Osteoblast (primary cell): ENCODE data around the gene VPS18. TPM values are rescaled to one million over a fixed set of nuclear protein-coding genes. Genes with fewer than 3 reads are reported as not detected.
A peak's percentile ranks its signal among the peaks of the same experiment; 100 is the strongest.

Experiments
- DNase-seq: peaks from one replicate; pipeline ENCODE4 v3.0.0; 2011; ENCODE audit warnings: low spot score, mixed read lengths; ENCODE audit not compliant: insufficient read length; ENCODE audit errors: missing footprints
- H2AFZ ChIP-seq: 2 replicates; pipeline ENCODE4 v1.6.0; 2011; ENCODE audit warnings: mild to moderate bottlenecking, low read length
- H3K27ac ChIP-seq: 2 replicates; pipeline ENCODE4 v1.5.1; 2011; ENCODE audit warnings: mild to moderate bottlenecking, low read depth, low read length, moderate library complexity
- H3K27me3 ChIP-seq: 2 replicates; pipeline ENCODE4 v1.6.0; 2012; ENCODE audit warnings: mild to moderate bottlenecking, control low read depth, inconsistent platforms, low read length, moderate library complexity; ENCODE audit not compliant: insufficient read depth
- H3K36me3 ChIP-seq: 2 replicates; pipeline ENCODE4 v1.5.1; 2011; ENCODE audit warnings: mild to moderate bottlenecking, low read length, control low read depth, moderate library complexity; ENCODE audit not compliant: insufficient read depth
- H3K4me1 ChIP-seq: 2 replicates; pipeline ENCODE4 v1.5.1; 2011; ENCODE audit warnings: mild to moderate bottlenecking, low read length, control low read depth, moderate library complexity; ENCODE audit not compliant: insufficient read depth
- H3K4me2 ChIP-seq: 2 replicates; pipeline ENCODE4 v1.6.0; 2011; ENCODE audit warnings: mild to moderate bottlenecking, low read length; ENCODE audit not compliant: insufficient read depth
- H3K4me3 ChIP-seq: fragments of 200-600 bp; sonication (generic); 3 replicates; pipeline ENCODE4 v1.5.1; 2012; ENCODE audit warnings: mild to moderate bottlenecking, low read length, inconsistent platforms; ENCODE audit not compliant: insufficient read depth
- H3K79me2 ChIP-seq: 2 replicates; pipeline ENCODE4 v1.6.0; 2012; ENCODE audit warnings: mild to moderate bottlenecking, low read length, control low read depth, inconsistent platforms; ENCODE audit not compliant: insufficient read depth
- H3K9me3 ChIP-seq: 2 replicates; pipeline ENCODE4 v1.5.1; 2011; ENCODE audit warnings: low read depth, low read length, control low read depth
- H4K20me1 ChIP-seq: 2 replicates; pipeline ENCODE4 v1.6.0; 2012; ENCODE audit warnings: mild to moderate bottlenecking, low read length, control low read depth; ENCODE audit not compliant: insufficient read depth
- total RNA-seq: library from RNA; depleted of rRNA; stranded (reverse); fragments of >200 nt; gene quantifications from 2 replicates; pipeline ENCODE4 v1.2.3, GENCODE V29; 2012
- TF ChIP-seq, protein P1 (sequence below): IDR thresholded peaks from 2 replicates; pipeline ENCODE4 v1.5.1; 2011; ENCODE audit warnings: mild to moderate bottlenecking, low read depth, low read length, moderate library complexity; ENCODE audit errors: extremely low read depth

VPS18 gene, protein sequence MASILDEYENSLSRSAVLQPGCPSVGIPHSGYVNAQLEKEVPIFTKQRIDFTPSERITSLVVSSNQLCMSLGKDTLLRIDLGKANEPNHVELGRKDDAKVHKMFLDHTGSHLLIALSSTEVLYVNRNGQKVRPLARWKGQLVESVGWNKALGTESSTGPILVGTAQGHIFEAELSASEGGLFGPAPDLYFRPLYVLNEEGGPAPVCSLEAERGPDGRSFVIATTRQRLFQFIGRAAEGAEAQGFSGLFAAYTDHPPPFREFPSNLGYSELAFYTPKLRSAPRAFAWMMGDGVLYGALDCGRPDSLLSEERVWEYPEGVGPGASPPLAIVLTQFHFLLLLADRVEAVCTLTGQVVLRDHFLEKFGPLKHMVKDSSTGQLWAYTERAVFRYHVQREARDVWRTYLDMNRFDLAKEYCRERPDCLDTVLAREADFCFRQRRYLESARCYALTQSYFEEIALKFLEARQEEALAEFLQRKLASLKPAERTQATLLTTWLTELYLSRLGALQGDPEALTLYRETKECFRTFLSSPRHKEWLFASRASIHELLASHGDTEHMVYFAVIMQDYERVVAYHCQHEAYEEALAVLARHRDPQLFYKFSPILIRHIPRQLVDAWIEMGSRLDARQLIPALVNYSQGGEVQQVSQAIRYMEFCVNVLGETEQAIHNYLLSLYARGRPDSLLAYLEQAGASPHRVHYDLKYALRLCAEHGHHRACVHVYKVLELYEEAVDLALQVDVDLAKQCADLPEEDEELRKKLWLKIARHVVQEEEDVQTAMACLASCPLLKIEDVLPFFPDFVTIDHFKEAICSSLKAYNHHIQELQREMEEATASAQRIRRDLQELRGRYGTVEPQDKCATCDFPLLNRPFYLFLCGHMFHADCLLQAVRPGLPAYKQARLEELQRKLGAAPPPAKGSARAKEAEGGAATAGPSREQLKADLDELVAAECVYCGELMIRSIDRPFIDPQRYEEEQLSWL
- total RNA-seq, result 55.4 and 60.8 TPM in 2 replicates

DNA sequence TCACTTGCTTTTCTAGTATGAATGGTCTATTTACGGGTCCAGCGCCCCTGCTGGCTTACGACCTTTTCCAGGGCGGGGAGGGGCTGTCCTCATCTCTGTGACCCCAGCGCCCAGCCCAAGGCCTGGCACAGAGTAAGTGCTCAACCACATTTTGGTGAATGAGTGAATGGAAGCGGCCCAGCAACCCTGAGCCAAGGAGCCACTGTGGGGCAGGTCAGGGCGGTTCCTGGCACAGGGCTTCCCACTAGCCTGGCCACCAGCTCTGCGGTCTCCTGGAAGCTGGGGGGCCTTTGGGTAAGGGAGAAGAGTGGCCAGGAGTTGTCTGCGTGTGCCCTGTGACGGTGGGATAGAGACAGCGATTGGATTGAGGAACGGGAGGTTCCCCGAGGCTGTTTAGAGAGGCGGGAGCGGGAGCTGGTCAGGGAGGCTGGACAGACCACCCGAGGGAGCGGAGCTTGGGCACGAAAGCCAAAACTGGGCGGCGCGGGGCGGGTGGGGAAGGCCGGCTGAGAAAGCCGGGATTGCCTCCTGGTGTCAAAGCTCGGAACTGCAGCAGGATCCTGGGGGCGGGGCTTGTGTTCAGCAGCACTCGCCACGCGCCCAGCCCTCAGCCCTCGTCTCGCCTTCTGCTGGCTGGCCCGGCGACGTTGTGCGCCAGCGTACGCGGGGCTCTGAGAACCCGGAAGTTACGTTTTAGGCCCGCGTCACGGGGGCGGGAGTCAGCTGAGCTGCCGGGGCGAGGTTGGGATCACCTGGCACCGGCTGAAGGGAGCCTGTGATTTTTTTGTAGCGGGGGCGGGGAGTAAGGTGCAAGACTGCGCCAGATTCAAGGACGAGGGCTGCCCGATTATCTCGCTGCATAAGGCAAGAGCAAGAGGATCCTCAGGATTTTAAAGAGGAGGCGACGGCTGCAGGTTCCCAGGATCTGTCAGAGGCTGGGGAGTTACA lies at the start of gene VPS18:
TSS of gene VPS18 (plus strand) at position 718 of the 948 bp plus-strand sequence. CDS start 319 bp downstream, outside the sequence.
- Histone ChIP-seq H3K36me3 (peaks cover 24% of the 10 kb centered on the region), H3K4me2 (peak within 1 kb of the TSS; percentile 98), H3K27ac (peak within 1 kb of the TSS; percentile 98), H4K20me1 (peaks cover 15% of the 10 kb centered on the region), H3K27me3 (no peaks in the 10 kb centered on the region), H3K4me1 (peaks cover 15% of the 10 kb centered on the region), H3K9me3 (no peaks in the 10 kb centered on the region), H3K4me3 (peak within 1 kb of the TSS; percentile 100), H3K79me2 (peaks cover 45% of the 10 kb centered on the region), H2AFZ (peak within 1 kb of the TSS; percentile 99)
- TF ChIP-seq, protein P1, sequence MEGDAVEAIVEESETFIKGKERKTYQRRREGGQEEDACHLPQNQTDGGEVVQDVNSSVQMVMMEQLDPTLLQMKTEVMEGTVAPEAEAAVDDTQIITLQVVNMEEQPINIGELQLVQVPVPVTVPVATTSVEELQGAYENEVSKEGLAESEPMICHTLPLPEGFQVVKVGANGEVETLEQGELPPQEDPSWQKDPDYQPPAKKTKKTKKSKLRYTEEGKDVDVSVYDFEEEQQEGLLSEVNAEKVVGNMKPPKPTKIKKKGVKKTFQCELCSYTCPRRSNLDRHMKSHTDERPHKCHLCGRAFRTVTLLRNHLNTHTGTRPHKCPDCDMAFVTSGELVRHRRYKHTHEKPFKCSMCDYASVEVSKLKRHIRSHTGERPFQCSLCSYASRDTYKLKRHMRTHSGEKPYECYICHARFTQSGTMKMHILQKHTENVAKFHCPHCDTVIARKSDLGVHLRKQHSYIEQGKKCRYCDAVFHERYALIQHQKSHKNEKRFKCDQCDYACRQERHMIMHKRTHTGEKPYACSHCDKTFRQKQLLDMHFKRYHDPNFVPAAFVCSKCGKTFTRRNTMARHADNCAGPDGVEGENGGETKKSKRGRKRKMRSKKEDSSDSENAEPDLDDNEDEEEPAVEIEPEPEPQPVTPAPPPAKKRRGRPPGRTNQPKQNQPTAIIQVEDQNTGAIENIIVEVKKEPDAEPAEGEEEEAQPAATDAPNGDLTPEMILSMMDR, result peak; percentile 69
- DNase-seq, result peak; percentile 99

DNA sequence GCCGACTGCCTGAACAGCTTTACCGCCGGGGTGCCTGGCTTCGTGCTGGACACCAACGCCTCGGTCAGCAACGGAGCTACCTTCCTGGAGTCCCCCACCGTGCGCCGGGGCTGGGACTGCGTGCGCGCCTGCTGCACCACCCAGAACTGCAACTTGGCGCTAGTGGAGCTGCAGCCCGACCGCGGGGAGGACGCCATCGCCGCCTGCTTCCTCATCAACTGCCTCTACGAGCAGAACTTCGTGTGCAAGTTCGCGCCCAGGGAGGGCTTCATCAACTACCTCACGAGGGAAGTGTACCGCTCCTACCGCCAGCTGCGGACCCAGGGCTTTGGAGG lies 49.6 kb upstream of the VPS18 start:
- peak overlapping the region; percentile 59 for H3K4me3 ChIP-seq
- TF ChIP-seq, protein P1, result no peak
- no peak overlapping the region for H3K27ac ChIP-seq
- no peak for DNase-seq
- H3K4me2 ChIP-seq, result peak overlapping the region; percentile 77
- no peaks in the 10 kb centered on the region for H3K79me2 ChIP-seq
- no peaks in the 10 kb centered on the region for H4K20me1 ChIP-seq
- peak overlapping the region; percentile 76 for H2AFZ ChIP-seq
- H3K36me3 ChIP-seq, result no peaks in the 10 kb centered on the region
- peaks cover 37% of the 10 kb centered on the region for H3K27me3 ChIP-seq
- no peaks in the 10 kb centered on the region for H3K9me3 ChIP-seq
- peaks cover 16% of the 10 kb centered on the region for H3K4me1 ChIP-seq

DNA sequence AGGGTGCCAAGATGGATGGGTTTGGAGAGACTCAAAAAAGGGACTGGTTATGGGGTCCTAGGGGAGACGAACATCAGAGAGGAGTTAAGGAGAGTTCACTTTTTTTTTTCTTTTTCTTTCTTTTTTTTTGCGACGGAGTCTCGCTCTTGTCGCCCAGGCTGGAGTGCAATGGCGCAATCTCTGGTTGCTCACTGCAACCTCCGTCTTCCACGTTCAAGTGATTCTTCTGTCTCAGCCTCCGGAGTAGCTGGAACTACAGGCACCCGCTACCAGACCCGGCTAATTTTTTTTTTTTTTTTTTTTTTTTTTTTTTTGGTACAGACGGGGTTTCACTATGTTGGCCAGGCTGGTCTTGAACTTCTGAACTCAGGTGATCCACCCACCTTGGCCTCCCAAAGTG lies 49.2 kb upstream of the VPS18 start:
- H3K79me2 ChIP-seq, result no peaks in the 10 kb centered on the region
- no peak for DNase-seq
- TF ChIP-seq, protein P1, result no peak
- H3K9me3 ChIP-seq, result no peaks in the 10 kb centered on the region
- H3K27me3 ChIP-seq, result peaks cover 37% of the 10 kb centered on the region
- H3K36me3 ChIP-seq, result no peaks in the 10 kb centered on the region
- H4K20me1 ChIP-seq, result no peaks in the 10 kb centered on the region
- peak overlapping the region; percentile 59 for H3K4me3 ChIP-seq
- H3K27ac ChIP-seq, result no peak overlapping the region
- peaks cover 16% of the 10 kb centered on the region for H3K4me1 ChIP-seq
- H2AFZ ChIP-seq, result peak overlapping the region; percentile 76
- H3K4me2 ChIP-seq, result peak overlapping the region; percentile 77
